ENCODE results near the gene ACADVL. TPM values are rescaled to one million over a fixed set of nuclear protein-coding genes. Genes with fewer than 3 reads are reported as not detected.

Gene ACADVL
- polyA plus RNA-seq, 1 donor from 2014 or later: 397 TPM

DNA sequence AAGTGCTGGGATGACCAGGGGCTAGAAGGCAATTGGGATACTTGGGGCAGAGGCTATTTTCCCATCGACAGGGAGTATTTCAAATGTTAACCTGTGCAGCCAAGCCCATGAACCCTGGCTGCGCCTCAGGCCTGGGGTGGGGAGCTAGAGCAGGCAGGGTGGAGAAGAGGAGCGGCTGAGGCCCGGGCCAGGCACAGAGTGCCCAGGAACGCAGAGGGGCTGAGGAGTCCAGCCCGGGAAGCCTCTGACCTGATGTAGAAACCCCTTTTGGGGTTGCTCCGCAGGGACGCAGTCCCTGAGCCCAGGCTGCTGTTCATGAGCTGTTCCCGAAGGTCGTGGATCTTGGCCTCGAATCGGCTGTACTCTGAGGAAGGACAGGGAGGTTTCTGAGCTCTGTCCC, 23.8 kb upstream of the ACADVL start:
- Histone ChIP-seq H3K4me2 (ENCODE audit: low read length) (no peak overlapping the region), H3K27me3 (ENCODE audit: insufficient read depth, low read depth, low read length) (no peaks in the 10 kb centered on the region), H3K27ac (ENCODE audit: low read length) (no peak overlapping the region), H3K9me2 (ENCODE audit: insufficient read depth, low read length) (no peaks in the 10 kb centered on the region), H3F3A (ENCODE audit: insufficient read depth, low read length, poor library complexity, severe bottlenecking) (no peaks in the 10 kb centered on the region), H2AFZ (ENCODE audit: low read depth, low read length) (no peak overlapping the region), H3K9me3 (ENCODE audit: low read length) (no peaks in the 10 kb centered on the region), H3K4me3 (ENCODE audit: low read length) (no peak overlapping the region), H3K36me3 (ENCODE audit: insufficient read depth, low read length) (peaks cover 11% of the 10 kb centered on the region), H3K9ac (ENCODE audit: low read length) (no peak overlapping the region), H3K79me2 (replicated peaks; ENCODE audit: insufficient read depth, low read length) (no peaks in the 10 kb centered on the region), H4K20me1 (ENCODE audit: insufficient read depth) (no peaks in the 10 kb centered on the region)
- TF ChIP-seq TAF1 (IDR thresholded peaks at IDR 0.05; ENCODE audit: low read depth): no peak
- TF ChIP-seq POLR2AphosphoS5 (IDR thresholded peaks at IDR 0.05): no peak
- TF ChIP-seq, protein P1, sequence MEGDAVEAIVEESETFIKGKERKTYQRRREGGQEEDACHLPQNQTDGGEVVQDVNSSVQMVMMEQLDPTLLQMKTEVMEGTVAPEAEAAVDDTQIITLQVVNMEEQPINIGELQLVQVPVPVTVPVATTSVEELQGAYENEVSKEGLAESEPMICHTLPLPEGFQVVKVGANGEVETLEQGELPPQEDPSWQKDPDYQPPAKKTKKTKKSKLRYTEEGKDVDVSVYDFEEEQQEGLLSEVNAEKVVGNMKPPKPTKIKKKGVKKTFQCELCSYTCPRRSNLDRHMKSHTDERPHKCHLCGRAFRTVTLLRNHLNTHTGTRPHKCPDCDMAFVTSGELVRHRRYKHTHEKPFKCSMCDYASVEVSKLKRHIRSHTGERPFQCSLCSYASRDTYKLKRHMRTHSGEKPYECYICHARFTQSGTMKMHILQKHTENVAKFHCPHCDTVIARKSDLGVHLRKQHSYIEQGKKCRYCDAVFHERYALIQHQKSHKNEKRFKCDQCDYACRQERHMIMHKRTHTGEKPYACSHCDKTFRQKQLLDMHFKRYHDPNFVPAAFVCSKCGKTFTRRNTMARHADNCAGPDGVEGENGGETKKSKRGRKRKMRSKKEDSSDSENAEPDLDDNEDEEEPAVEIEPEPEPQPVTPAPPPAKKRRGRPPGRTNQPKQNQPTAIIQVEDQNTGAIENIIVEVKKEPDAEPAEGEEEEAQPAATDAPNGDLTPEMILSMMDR (IDR thresholded peaks at IDR 0.05; ENCODE audit: poor library complexity, severe bottlenecking): no peak
- no peak for TF ChIP-seq EZH2 (IDR thresholded peaks at IDR 0.05; ENCODE audit: borderline replicate concordance, insufficient read depth, low read length, poor library complexity, severe bottlenecking)
- no peak for TF ChIP-seq SMC3 (conservative IDR thresholded peaks at IDR 0.05; ENCODE audit: poor library complexity)
- TF ChIP-seq EP300 (conservative IDR thresholded peaks at IDR 0.05; ENCODE audit: poor library complexity, severe bottlenecking): no peak
- no peak for TF ChIP-seq MXI1 (conservative IDR thresholded peaks at IDR 0.05; ENCODE audit: poor library complexity, severe bottlenecking)
- TF ChIP-seq RAD21 (conservative IDR thresholded peaks at IDR 0.05): no peak
- TF ChIP-seq, protein P2, sequence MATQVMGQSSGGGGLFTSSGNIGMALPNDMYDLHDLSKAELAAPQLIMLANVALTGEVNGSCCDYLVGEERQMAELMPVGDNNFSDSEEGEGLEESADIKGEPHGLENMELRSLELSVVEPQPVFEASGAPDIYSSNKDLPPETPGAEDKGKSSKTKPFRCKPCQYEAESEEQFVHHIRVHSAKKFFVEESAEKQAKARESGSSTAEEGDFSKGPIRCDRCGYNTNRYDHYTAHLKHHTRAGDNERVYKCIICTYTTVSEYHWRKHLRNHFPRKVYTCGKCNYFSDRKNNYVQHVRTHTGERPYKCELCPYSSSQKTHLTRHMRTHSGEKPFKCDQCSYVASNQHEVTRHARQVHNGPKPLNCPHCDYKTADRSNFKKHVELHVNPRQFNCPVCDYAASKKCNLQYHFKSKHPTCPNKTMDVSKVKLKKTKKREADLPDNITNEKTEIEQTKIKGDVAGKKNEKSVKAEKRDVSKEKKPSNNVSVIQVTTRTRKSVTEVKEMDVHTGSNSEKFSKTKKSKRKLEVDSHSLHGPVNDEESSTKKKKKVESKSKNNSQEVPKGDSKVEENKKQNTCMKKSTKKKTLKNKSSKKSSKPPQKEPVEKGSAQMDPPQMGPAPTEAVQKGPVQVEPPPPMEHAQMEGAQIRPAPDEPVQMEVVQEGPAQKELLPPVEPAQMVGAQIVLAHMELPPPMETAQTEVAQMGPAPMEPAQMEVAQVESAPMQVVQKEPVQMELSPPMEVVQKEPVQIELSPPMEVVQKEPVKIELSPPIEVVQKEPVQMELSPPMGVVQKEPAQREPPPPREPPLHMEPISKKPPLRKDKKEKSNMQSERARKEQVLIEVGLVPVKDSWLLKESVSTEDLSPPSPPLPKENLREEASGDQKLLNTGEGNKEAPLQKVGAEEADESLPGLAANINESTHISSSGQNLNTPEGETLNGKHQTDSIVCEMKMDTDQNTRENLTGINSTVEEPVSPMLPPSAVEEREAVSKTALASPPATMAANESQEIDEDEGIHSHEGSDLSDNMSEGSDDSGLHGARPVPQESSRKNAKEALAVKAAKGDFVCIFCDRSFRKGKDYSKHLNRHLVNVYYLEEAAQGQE (IDR thresholded peaks at IDR 0.05; ENCODE audit: borderline replicate concordance): no peak

DNA sequence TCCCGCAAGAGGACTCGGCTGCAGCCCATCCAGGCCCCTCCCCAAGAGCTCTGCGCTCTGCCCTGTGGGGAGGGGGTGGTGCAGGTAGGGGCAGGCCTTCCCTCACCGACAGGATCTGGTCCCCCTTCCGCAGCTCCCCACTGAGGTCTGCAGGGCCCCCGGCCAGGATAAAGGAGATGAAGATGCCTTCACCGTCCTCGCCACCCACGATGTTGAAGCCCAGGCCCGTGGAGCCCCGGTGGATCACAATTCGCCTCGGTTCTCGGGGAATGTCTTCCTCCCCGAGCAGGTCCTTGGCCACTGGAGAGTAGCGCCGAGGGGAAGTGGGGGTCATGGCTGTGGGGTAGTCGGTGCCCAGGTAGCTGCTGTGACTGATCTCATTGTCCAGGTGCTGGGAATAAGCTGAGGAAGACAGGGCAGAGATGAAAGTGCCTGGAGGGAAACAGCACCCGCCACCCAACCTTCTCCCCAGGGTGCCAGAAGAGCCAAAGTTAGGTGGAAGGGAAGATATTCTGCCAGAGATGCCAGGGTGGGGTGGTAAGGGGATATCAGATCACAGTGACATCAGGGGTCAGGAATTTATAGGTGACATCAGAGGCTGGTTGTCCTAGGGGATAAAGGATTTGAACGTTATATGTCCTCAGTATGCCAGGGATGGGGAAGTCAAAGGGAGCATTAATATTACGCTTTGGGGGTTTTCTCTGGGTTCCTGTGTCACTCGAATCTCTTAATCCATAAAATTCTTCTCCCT, 22.9 kb upstream of the ACADVL start:
- no peaks in the 10 kb centered on the region for H3F3A ChIP-seq (ENCODE audit: insufficient read depth, low read length, poor library complexity, severe bottlenecking)
- H2AFZ ChIP-seq (ENCODE audit: low read depth, low read length): no peak overlapping the region
- no peak overlapping the region for H3K9ac ChIP-seq (ENCODE audit: low read length)
- TF ChIP-seq, protein P1 (IDR thresholded peaks at IDR 0.05; ENCODE audit: poor library complexity, severe bottlenecking): no peak
- TF ChIP-seq RAD21 (conservative IDR thresholded peaks at IDR 0.05) (no peak), EZH2 (IDR thresholded peaks at IDR 0.05; ENCODE audit: borderline replicate concordance, insufficient read depth, low read length, poor library complexity, severe bottlenecking) (no peak), EP300 (conservative IDR thresholded peaks at IDR 0.05; ENCODE audit: poor library complexity, severe bottlenecking) (no peak), TAF1 (IDR thresholded peaks at IDR 0.05; ENCODE audit: low read depth) (no peak), POLR2AphosphoS5 (IDR thresholded peaks at IDR 0.05) (no peak), SMC3 (conservative IDR thresholded peaks at IDR 0.05; ENCODE audit: poor library complexity) (no peak), MXI1 (conservative IDR thresholded peaks at IDR 0.05; ENCODE audit: poor library complexity, severe bottlenecking) (no peak)
- TF ChIP-seq, protein P2 (IDR thresholded peaks at IDR 0.05; ENCODE audit: borderline replicate concordance): no peak
- H3K36me3 ChIP-seq (ENCODE audit: insufficient read depth, low read length): peaks cover 11% of the 10 kb centered on the region
- no peaks in the 10 kb centered on the region for H3K27me3 ChIP-seq (ENCODE audit: insufficient read depth, low read depth, low read length)
- H3K27ac ChIP-seq (ENCODE audit: low read length): no peak overlapping the region
- H3K79me2 ChIP-seq (replicated peaks; ENCODE audit: insufficient read depth, low read length): no peaks in the 10 kb centered on the region
- no peaks in the 10 kb centered on the region for H3K9me3 ChIP-seq (ENCODE audit: low read length)
- H4K20me1 ChIP-seq (ENCODE audit: insufficient read depth): no peaks in the 10 kb centered on the region
- no peak overlapping the region for H3K4me2 ChIP-seq (ENCODE audit: low read length)
- H3K9me2 ChIP-seq (ENCODE audit: insufficient read depth, low read length): no peaks in the 10 kb centered on the region
- H3K4me3 ChIP-seq (ENCODE audit: low read length): no peak overlapping the region
